Ascending aorta (tissue), 2 donors: Measurements from ENCODE around the gene CREBZF. TPM values are rescaled to one million over a fixed set of nuclear protein-coding genes. Genes with fewer than 3 reads are reported as not detected.

Experiments used
- DNase-seq, 2 donors: peaks; one replicate each; pipeline ENCODE4 v3.0.0-alpha.2; 2019; ENCODE audit warnings: low spot score in 2 of 2
- H3K27ac ChIP-seq, 2 donors: fragments of 200-600 bp; sonication (generic); one replicate each; pipeline ENCODE4 v1.5.1; 2016 to 2017; ENCODE audit warnings: mild to moderate bottlenecking in 1 of 2
- H3K27me3 ChIP-seq: fragments of 200-600 bp; sonication (generic); one replicate; pipeline ENCODE4 v1.5.1; 2017
- H3K36me3 ChIP-seq, 2 donors: fragments of 200-600 bp; sonication (generic); one replicate each; pipeline ENCODE4 v1.5.1; 2016
- H3K4me1 ChIP-seq, 2 donors: fragments of 200-600 bp; sonication (generic); one replicate each; pipeline ENCODE4 v1.5.1; 2016 to 2017; ENCODE audit warnings: mild to moderate bottlenecking in 1 of 2
- H3K4me3 ChIP-seq, 2 donors: fragments of 200-600 bp; sonication (generic); one replicate each; pipeline ENCODE4 v1.5.1; 2016 to 2017; ENCODE audit warnings: mild to moderate bottlenecking in 1 of 2
- H3K9me3 ChIP-seq, 2 donors: fragments of 200-600 bp; sonication (generic); one replicate each; pipeline ENCODE4 v1.5.1; 2016
- intact Hi-C: fragments of 100-400 bp; cut with DNase I; formaldehyde crosslinking; loops from one replicate; pipeline ENCODE4 v1.15.1; 2023
- total RNA-seq: library from RNA; depleted of rRNA; stranded (reverse); fragments of >200 nt; gene quantifications from one replicate; pipeline ENCODE4 v1.1.0, GENCODE V29; 2016
- TF ChIP-seq, protein P1 (sequence below), 3 experiments: fragments of 200-600 bp in 2 of 3; fragments of 450-650 bp in 1 of 3; sonication (generic) in 2 of 3; IDR thresholded peaks; one replicate each; pipeline ENCODE4 v1.5.1; 2016 to 2019; ENCODE audit warnings: antibody characterized with exemption in 3 of 3, mild to moderate bottlenecking in 1 of 3, moderate library complexity in 1 of 3

CREBZF gene
- total RNA-seq, 1 donor from 2014 or later = 29.7 TPM

DNA sequence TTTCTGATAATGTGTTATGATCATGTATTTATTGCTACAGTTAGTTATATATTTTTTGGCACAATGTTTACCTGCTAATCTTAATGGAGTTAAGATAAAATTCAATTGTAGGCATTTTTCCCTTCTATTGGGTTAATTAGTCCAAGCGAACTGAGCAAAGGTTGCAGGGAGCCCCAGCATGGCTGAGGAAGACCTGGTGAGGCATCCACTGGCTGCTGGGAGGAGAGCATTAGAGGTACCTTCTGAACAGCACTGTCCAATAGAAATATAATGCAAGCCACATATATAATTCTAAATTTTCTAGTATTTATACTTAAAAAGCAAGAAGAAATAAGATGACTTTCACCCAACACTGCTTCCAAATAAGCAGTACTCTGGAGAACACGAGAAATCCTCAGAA, 17.9 kb downstream of the CREBZF start:
- peaks cover 3 to 7% of the 10 kb centered on the region in 2 donors for H3K4me1 ChIP-seq
- no peaks in the 10 kb centered on the region for H3K9me3 ChIP-seq
- peak overlapping the region; percentile 81 to 86 for H3K27ac ChIP-seq
- peak overlapping the region; percentile 61 to 84 for H3K4me3 ChIP-seq
- no peaks in the 10 kb centered on the region for H3K36me3 ChIP-seq
- no peak for DNase-seq
- no peaks in the 10 kb centered on the region for H3K27me3 ChIP-seq
- intact Hi-C loops = loop anchor here (1.0 kb wide), 2 partner anchors 17 to 19 kb away; partner anchors contain the start of gene TMEM126B
- TF ChIP-seq, protein P1, sequence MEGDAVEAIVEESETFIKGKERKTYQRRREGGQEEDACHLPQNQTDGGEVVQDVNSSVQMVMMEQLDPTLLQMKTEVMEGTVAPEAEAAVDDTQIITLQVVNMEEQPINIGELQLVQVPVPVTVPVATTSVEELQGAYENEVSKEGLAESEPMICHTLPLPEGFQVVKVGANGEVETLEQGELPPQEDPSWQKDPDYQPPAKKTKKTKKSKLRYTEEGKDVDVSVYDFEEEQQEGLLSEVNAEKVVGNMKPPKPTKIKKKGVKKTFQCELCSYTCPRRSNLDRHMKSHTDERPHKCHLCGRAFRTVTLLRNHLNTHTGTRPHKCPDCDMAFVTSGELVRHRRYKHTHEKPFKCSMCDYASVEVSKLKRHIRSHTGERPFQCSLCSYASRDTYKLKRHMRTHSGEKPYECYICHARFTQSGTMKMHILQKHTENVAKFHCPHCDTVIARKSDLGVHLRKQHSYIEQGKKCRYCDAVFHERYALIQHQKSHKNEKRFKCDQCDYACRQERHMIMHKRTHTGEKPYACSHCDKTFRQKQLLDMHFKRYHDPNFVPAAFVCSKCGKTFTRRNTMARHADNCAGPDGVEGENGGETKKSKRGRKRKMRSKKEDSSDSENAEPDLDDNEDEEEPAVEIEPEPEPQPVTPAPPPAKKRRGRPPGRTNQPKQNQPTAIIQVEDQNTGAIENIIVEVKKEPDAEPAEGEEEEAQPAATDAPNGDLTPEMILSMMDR (IDR thresholded peaks at IDR 0.05) = no peak

DNA sequence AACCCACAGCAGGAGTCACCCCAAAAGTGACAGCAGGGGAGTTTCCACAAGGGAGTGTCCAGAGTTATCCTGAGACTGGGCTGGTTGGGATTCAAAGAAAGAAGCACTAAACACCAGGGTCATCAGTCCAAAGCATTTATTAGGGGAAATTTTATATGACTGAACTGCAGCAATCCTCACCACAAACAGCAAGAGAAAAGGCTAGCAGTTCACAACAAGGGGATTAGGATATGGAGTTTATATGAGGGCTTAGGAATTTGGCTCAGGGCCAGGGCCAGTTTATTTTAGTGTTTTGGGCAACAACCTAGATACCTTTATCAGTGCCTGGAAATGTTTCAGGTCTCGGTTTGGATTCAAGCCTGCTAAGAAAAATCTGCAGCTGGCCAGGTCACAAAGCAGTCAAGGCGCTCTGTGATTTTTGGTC, 21.7 kb downstream of the CREBZF start:
- intact Hi-C loops = no loop called here
- Histone ChIP-seq H3K36me3 (no peaks in the 10 kb centered on the region), H3K4me3 (no peak overlapping the region), H3K4me1 (no peaks in the 10 kb centered on the region), H3K27me3 (no peaks in the 10 kb centered on the region), H3K27ac (no peak overlapping the region), H3K9me3 (no peaks in the 10 kb centered on the region)
- DNase-seq = no peak
- TF ChIP-seq, protein P1 (IDR thresholded peaks at IDR 0.05) = no peak

DNA sequence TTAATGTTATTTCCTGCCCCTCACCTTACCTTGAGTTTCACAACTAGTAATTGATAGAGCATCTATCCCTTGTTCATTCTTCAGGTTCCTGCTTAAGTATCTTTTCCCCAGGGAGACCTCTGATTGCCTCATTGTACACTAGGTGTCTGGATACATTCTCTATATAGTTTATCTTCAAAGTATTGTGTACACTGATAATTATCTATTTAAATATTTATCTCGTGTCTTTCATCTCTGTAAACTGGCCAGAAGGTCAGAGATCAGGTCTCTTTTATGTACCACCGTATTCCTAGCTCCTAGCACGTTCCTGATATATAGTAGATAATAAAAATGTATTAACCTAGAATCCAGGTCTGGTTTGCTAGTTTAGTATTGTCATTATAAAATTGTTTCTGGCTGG, 30.2 kb downstream of the CREBZF start:
- Histone ChIP-seq H3K27ac (no peak overlapping the region), H3K27me3 (no peaks in the 10 kb centered on the region), H3K4me3 (no peak overlapping the region), H3K36me3 (peaks cover 18 to 41% of the 10 kb centered on the region in 2 donors), H3K4me1 (peaks cover 0 to 6% of the 10 kb centered on the region in 2 donors), H3K9me3 (no peaks in the 10 kb centered on the region)
- TF ChIP-seq, protein P1 (IDR thresholded peaks at IDR 0.05) = no peak
- no peak for DNase-seq
- intact Hi-C loops = no loop called here

DNA sequence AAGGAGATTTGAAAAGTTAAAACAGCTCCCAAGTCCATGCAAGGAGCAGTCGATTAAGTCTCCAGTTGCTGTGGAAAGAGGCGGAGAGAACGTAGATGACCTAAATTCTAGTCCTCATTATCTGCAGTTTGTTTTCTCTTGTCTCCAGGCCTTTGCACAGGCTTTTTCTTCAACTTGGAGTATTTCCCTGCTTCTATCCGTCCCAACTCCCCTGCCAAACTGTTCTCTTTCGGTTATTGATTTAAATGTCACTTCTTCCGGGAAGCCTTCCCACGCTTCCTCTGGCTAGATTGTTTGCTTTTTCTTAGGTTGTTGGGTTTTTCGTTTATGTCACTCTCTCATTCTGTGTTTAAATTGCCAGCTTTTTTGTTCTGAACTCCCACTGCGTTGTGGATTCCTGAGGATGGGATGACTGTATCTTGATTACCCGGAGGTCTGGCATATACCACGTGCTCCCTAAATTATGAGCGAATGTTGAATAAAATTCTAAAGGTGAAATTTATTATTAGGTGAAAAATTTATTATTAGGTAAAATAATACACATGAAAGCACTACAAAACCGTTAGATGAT, 36.1 kb downstream of the CREBZF start:
- Histone ChIP-seq H3K4me1 (peaks cover 0 to 6% of the 10 kb centered on the region in 2 donors), H3K27ac (peak overlapping the region; percentile 79 to 92), H3K36me3 (peaks cover under 1 to 6% of the 10 kb centered on the region in 2 donors), H3K4me3 (peak overlapping the region; percentile 51 to 88), H3K27me3 (no peaks in the 10 kb centered on the region), H3K9me3 (no peaks in the 10 kb centered on the region)
- no peak for DNase-seq
- TF ChIP-seq, protein P1 (IDR thresholded peaks at IDR 0.05) = no peak
- intact Hi-C loops = loop anchor here (1.0 to 10.0 kb wide), 4 partner anchors 18 to 616 kb away; partner anchors contain the start of genes EED and TMEM126A

DNA sequence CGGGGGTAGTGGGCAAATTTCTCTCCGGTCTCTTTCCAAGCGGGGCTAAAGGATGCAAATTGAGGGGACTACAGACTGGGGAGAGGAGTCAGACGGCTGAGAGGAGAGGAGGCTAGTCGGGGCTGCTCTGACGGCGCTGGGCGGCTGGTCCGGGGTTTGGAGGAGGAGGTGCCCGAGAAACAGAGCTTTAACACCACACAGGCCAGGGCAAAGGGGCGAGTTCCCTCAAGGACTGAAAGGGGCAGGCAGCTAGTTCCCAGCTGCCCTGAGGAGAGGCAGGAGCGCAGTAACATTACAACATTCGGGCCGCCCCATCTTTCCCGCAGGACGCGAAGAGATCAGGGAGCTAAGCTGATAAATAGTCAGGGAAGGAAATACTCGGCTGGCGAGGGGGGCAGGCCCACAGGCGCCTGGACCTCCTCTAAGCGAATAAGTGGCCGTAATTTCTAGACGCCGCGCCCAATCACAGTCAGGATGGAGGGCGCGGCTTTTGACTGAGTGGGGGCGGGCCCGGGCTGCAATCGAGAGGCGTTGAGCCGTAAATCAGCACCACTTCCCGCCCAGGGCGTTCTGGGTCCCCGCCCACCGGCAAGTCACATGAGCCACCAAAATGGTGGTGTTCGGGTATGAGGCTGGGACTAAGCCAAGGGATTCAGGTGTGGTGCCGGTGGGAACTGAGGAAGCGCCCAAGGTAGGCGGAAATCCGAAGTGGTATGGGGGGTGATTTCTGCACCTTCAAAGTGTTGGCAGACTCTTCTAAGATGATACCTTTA, 36.7 kb downstream of the CREBZF start, which contains the start of gene TMEM126B:
TMEM126B (plus strand) TSS at position 596 of the 773 bp plus-strand sequence; CDS start at position 611, 15 bp downstream.
- Histone ChIP-seq H3K27ac (peak within 1 kb of the TSS; percentile 92 to 97), H3K4me3 (peak within 1 kb of the TSS; percentile 51 to 88), H3K27me3 (no peaks in the 10 kb centered on the region), H3K36me3 (peaks cover 0 to 6% of the 10 kb centered on the region in 2 donors), H3K4me1 (peaks cover 0 to 6% of the 10 kb centered on the region in 2 donors), H3K9me3 (no peaks in the 10 kb centered on the region)
- intact Hi-C loops = loop anchor here (1.0 to 10.0 kb wide), 3 partner anchors 19 to 617 kb away; partner anchors contain the start of genes EED and TMEM126A
- DNase-seq = peak; percentile 94 to 99
- TF ChIP-seq, protein P1 (IDR thresholded peaks at IDR 0.05) = no peak
